K562 (cell line): ENCODE results near the gene KIAA0040. TPM values are rescaled to one million over a fixed set of nuclear protein-coding genes. Genes with fewer than 3 reads are reported as not detected.

Source experiments
- ARID3B ChIP-seq: fragments of 250-450 bp; sonication (Bioruptor Pico); IDR thresholded peaks from 2 replicates; pipeline ENCODE4 v1.4.0; 2020; ENCODE audit warnings: borderline replicate concordance
- C11orf30 ChIP-seq: fragments of 450-650 bp; IDR thresholded peaks from 2 replicates; pipeline ENCODE4 v1.6.1; 2016; ENCODE audit warnings: low read depth, mild to moderate bottlenecking
- ETV1 ChIP-seq: fragments of 450-650 bp; conservative IDR thresholded peaks from 2 replicates; pipeline ENCODE4 v1.6.1; 2016; ENCODE audit warnings: missing genetic modification characterization, control low read depth, low read depth, missing compliant biosample characterization
- FOXA3 ChIP-seq, 2 experiments: fragments of 450-650 bp in 1 of 2; sonication (generic) in 1 of 2; formaldehyde crosslinking; IDR thresholded peaks in 1 of 2; conservative IDR thresholded peaks in 1 of 2; 2 replicates each; pipeline versions ENCODE4 v1.4.0 to v1.8.0; 2020 to 2022; ENCODE audit warnings: mild to moderate bottlenecking in 2 of 2, missing genetic modification reagents in 1 of 2
- FOXO4 ChIP-seq: fragments of 450-650 bp; formaldehyde crosslinking; IDR thresholded peaks from 2 replicates; pipeline ENCODE4 v1.4.0; 2020; ENCODE audit warnings: mild to moderate bottlenecking, moderate library complexity
- GTF2A2 ChIP-seq: IDR thresholded peaks from 2 replicates; pipeline ENCODE4 v1.6.1; 2016; ENCODE audit warnings: mild to moderate bottlenecking, missing genetic modification characterization, missing compliant biosample characterization
- HMBOX1 ChIP-seq: sonication (generic); IDR thresholded peaks from 2 replicates; pipeline ENCODE4 v1.6.1; 2016
- HMGN3 ChIP-seq: IDR thresholded peaks from 2 replicates; pipeline ENCODE4 v1.6.1; 2011; ENCODE audit warnings: borderline replicate concordance, low read depth, mild to moderate bottlenecking, mixed read lengths, low read length; ENCODE audit not compliant: insufficient read length; ENCODE audit errors: extremely low read depth
- L3MBTL2 ChIP-seq: fragments of 450-650 bp; IDR thresholded peaks from 2 replicates; pipeline ENCODE4 v1.6.1; 2016; ENCODE audit warnings: mild to moderate bottlenecking, moderate library complexity
- MITF ChIP-seq: IDR thresholded peaks from 2 replicates; pipeline ENCODE4 v1.6.1; 2014; ENCODE audit warnings: antibody characterized with exemption
- PRDM10 ChIP-seq: fragments of 450-650 bp; IDR thresholded peaks from 2 replicates; pipeline ENCODE4 v1.6.1; 2018; ENCODE audit not compliant: partially characterized antibody
- SMAD3 ChIP-seq: fragments of 450-650 bp; formaldehyde crosslinking; conservative IDR thresholded peaks from 2 replicates; pipeline ENCODE4 v1.4.0; 2020; ENCODE audit warnings: mild to moderate bottlenecking
- TCF3 ChIP-seq: sonication (generic); formaldehyde crosslinking; IDR thresholded peaks from 2 replicates; pipeline ENCODE4 v1.4.0; 2020; ENCODE audit warnings: mild to moderate bottlenecking, missing genetic modification reagents
- ZFP1 ChIP-seq: fragments of 450-650 bp; formaldehyde crosslinking; IDR thresholded peaks from 2 replicates; pipeline ENCODE4 v1.4.0; 2020; ENCODE audit warnings: mild to moderate bottlenecking, mixed read lengths
- ZFX ChIP-seq: sonication (generic); formaldehyde crosslinking; IDR thresholded peaks from 2 replicates; pipeline ENCODE4 v1.8.0; 2022; ENCODE audit warnings: mild to moderate bottlenecking, missing genetic modification reagents, moderate library complexity
- ZNF239 ChIP-seq: fragments of 250-450 bp; sonication (Bioruptor Pico); IDR thresholded peaks from 2 replicates; pipeline ENCODE4 v1.4.0; 2020; ENCODE audit warnings: mild to moderate bottlenecking
- ZNF253 ChIP-seq: fragments of 250-450 bp; sonication (Bioruptor Pico); conservative IDR thresholded peaks from 2 replicates; pipeline ENCODE4 v1.6.1; 2021; ENCODE audit warnings: mild to moderate bottlenecking
- polyA plus RNA-seq, 8 experiments: library from polyadenylated mRNA; depleted of rRNA in 4 of 8; stranded (reverse) in 5 of 8; unstranded in 3 of 8; fragments of >200 nt; fragmentation: Nextera tagmentation in 2 of 8; fragmentation: Illumina TruSeq in 1 of 8; extraction: Ambion mirVana in 2 of 8; extraction: Trizol in 1 of 8; gene quantifications; 2 replicates each; pipeline versions ENCODE4 v1.2.1 to v1.2.3, GENCODE V29; 2011 to 2014; ENCODE audit warnings: inconsistent platforms in 1 of 8, missing spikeins in 1 of 8
- total RNA-seq, 7 experiments: library from RNA; depleted of rRNA in 6 of 7; stranded (reverse); fragments of >200 nt in 6 of 7; fragmentation: Illumina TruSeq in 2 of 7; extraction: Trizol in 2 of 7; gene quantifications; 2 replicates each; pipeline versions ENCODE4 v1.2.1 to v1.2.3, GENCODE V29; 2011 to 2021; ENCODE audit warnings: low replicate concordance in 1 of 7

Gene KIAA0040
- total and polyA plus RNA-seq, 9 of the 15 experiments (the other 6 are each of a cell fraction or from before 2014, with no cell fraction given), result 3.4 to 13.6 (median 7.1) TPM

- no peak for TF ChIP-seq ZFP1
- TF ChIP-seq ETV1, result peak; percentile 52
- TF ChIP-seq FOXA3 (CRISPR knock-in tag; conservative IDR thresholded peaks at IDR 0.05 in 1 of 2, IDR thresholded peaks at IDR 0.05 in 1 of 2), result 0 out of 4 replicates have a peak, but pooled peaks of 1 of the 2 experiments have one; percentile 40
- TF ChIP-seq ZNF253 (CRISPR knock-in tag), result no peak
- no peak for TF ChIP-seq ZNF239 (CRISPR knock-in tag)
- no peak for TF ChIP-seq FOXO4
- no peak for TF ChIP-seq ARID3B (CRISPR knock-in tag)
- TF ChIP-seq PRDM10, result peak; percentile 81
- no peak for TF ChIP-seq GTF2A2 (tag)
- no peak for TF ChIP-seq HMGN3
- TF ChIP-seq L3MBTL2, result peak; percentile 76; the same call in 1 of the 2 replicates
- TF ChIP-seq HMBOX1, result peak; percentile 59
- TF ChIP-seq C11orf30, result no peak
- no peak for TF ChIP-seq TCF3 (CRISPR knock-in tag)
- no peak for TF ChIP-seq SMAD3
- no peak for TF ChIP-seq ZFX (CRISPR knock-in tag)
- TF ChIP-seq MITF, result no peak
These were observed 3.6 kb downstream of the KIAA0040 start (continued) for GRCh38 chr1:175188936-175189335.
